GM18505 (cell line): ENCODE data around the gene CTTNBP2NL.
"Not testable (repeated sequence)": the region's sequence is repeated elsewhere in the genome, so short reads cannot be mapped to it uniquely, and the experiment has no call there.

Experiments
- ATAC-seq: cut with Tn5 transposase; IDR thresholded peaks from one replicate; pipeline ENCODE4 v1.9.1; 2021; ENCODE audit not compliant: unreplicated experiment
- POLR2A ChIP-seq: IDR thresholded peaks from 4 replicates; pipeline ENCODE4 v1.6.1; 2011; ENCODE audit warnings: borderline replicate concordance; ENCODE audit not compliant: insufficient read depth, insufficient read length; ENCODE audit errors: extremely low read depth

The CTTNBP2NL gene

DNA sequence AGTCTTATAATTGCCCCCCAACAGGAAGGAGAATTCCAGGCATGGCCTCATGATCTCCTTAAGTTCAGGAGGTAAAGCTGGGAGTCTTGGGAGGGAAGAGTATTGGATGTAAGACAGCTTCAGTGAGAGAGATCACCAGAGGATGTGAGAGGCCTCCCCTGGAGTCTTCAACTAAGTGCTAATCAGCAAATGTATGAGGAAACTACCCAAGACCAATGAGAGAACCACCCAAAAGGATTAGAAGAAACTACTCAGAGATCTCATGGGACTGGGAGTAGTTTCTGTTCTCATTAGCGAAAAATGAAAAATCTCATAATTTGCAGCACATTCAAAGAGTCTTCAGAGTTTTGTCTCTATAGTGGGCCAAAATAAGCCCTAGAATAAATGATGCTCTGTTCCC is 76.1 kb downstream of the CTTNBP2NL start:
- no peak for TF ChIP-seq POLR2A
- no peak for ATAC-seq

DNA sequence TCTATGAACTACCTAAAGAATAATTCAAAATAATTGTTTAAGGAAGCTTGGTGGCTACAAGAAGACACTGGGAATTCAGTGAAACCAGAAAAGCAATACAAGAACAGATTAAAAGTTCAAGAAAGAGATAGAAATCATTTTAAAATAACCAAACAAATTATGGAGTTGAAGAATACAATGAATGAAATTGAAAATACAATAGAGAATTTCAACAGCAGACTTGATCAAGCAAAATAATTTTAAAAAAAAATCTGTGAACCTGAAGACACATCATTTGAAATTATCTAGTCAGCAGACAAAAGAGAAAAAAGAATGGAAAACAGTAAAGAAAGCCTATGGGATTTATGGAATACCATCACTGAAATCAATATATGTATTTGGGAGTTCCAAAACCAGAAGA is 81.5 kb downstream of the CTTNBP2NL start:
- ATAC-seq: no peak
- TF ChIP-seq POLR2A: no peak

DNA sequence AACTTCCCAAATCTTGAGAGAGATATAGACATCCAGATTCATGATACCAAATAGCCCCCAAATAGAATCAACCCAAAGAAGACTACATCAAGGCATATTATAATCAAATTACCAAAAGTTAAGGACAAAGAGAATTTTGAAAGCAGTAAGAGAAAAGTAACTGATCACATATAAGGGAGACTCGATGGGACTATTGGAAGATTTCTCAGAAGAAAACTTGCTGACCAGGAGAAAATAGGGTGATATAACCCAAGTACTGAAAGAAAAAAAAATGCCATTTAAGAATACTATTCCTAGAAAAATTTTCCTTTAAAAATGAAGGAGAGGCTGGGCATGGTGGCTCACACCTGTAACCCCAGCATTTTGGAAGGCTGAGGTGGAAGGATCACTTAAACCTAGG is 82.3 kb downstream of the CTTNBP2NL start:
- no peak for ATAC-seq
- TF ChIP-seq POLR2A: no peak

DNA sequence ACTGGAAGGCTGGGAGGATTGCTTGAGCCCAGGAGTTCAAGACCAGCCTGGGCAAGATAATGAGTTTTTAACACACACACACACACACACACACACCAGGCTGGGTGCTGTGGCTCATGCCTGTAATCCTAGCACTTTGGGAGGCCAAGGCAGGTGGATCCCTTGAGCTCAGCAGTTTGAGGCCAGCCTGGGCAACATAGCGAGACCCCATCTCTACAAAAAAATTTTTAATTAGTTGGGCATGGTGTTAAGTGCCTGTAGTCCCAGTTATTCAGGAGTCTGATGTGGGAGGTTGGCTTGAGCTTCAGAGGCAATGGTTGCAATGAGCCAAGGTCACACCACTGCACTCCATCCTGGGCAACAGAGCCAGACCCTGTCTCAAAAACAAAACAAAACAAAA is 90.0 kb downstream of the CTTNBP2NL start:
- ATAC-seq: not testable (repeated sequence)

DNA sequence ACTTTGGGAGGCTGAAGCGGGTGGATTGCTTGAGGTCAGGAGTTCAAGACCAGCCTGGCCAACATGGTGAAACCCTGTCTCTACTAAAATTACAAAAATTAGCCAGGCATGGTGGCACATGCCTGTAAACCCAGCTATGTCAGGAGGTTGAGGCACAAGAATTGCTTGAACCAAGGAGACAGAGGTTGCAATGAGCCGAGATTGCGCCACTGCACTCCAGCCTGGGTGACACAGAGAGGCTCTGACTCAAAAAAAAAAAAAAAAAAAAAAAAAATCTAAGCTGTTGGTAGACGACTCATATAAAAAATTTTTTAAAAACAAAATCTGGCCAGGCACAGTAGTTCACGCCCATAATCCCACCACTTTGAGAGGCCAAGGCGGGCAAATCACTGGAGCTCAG is 91.7 kb downstream of the CTTNBP2NL start:
- ATAC-seq: not testable (repeated sequence)

DNA sequence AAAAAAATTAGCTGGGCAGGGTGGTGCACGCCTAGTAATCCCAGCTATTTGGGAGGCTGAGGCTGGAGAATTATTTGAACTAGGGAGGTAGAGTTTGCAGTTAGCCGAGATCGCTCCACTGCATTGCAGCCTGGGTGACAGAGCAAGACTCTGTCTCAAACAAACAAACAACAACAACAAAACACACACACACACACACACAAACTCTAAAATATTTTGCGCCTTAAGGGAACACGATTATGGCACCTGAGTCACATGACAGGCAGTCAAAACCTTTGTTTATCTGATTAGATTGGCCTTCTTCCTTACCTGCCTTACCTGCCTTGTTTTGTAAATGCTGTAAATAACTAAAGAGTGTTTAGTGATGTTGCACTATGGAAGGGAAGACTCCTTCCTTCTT is 92.1 kb downstream of the CTTNBP2NL start:
- no peak for TF ChIP-seq POLR2A
- no peak for ATAC-seq

DNA sequence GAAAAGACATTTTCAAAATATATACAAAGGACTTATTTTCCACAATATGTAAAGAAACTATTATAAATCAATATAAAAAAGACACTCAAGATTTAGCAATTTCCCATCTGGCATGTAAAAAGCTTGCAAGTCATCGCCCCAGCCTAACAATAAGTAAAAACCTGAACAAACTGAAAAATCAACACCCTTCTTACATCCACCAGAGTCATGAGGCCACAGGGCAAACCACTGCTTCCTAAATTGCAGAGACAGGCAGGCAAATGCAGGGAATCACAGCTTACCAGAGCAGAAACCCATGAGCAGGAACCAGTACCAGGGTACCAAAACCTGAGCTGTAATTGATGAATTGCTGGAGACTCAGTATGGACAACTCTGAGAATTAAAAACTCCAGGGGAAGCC is 96.1 kb downstream of the CTTNBP2NL start:
- no peak for ATAC-seq
- TF ChIP-seq POLR2A: no peak

DNA sequence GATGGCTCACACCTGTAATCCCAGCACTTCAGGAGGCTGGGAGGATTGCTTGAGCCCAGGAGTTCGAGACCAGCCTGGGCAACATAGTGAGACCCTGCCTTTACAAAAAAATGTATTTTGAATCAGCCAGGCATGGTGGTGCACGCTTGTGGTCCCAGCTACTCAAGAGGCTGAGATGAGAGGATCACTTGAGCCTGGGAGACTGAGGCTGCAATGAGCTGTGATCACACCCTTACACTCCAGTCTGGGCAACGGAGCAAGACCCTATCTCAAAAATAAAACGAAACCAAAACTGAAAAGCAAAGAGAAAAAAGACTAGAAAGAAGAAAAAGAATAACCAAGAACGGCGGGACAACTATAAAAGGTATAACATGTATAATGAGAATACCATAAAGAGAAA is 97.3 kb downstream of the CTTNBP2NL start:
- no peak for TF ChIP-seq POLR2A
- no peak for ATAC-seq

DNA sequence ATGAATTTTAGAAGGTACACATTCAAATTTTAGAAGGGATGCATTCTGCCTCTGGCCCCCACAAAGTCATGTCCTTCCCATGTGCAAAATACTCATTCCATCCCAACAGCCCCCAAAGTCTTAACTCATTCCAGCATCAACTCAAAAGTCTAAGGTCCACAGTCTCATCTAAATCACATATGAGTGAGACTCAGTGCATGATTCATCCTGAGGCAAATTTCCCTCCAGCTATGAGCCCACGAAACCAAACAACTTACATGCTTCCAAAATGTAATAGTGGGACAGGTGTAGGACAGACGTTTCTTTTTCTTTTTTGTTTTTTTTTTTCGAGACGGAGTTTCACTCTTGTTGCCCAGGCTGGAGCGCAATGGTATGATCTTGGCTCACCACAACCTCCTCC is 100.3 kb downstream of the CTTNBP2NL start:
- no peak for TF ChIP-seq POLR2A
- ATAC-seq: no peak

DNA sequence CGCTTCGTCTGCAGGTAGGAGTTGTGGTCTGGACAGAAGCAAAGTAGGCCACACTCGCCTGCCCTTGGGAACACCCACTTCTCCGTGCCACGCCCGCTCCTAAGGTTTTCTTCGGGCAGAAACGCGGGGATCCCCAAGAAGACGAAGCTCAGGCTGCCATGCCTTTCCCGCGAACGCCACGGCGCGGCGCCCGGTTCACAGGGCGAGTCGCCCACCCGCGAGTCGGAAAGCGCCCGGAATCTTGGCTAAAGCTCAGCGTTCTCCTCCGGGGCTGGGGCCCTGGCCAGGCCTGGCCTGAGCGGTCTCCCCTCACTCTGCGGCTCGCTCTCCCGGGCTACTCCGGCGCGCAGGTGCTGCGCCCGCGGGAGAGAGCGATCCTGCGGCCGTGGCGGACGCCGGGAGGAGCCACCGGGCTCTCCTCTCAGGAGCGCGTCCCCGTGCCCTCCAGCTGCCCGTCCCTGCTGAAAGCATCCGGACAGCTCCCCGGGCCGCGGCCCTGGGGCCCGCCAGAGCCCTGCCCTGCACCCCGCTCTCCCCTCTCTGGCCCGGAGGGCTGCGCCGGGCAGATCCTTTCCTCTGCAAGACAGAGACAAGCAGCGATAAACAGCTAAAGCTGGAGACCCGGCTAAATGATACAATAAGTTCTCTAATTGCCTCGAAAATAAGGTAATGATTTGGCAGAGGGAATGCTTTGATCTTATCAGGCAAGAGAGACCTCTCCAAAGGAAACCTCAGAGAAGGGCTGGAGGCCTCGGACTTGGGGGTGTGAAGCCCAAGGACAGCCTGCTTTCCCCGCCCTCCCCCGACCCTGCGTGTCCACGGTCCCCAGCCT is 106.0 kb downstream of the CTTNBP2NL start:
- TF ChIP-seq POLR2A: no peak
- ATAC-seq: no peak

DNA sequence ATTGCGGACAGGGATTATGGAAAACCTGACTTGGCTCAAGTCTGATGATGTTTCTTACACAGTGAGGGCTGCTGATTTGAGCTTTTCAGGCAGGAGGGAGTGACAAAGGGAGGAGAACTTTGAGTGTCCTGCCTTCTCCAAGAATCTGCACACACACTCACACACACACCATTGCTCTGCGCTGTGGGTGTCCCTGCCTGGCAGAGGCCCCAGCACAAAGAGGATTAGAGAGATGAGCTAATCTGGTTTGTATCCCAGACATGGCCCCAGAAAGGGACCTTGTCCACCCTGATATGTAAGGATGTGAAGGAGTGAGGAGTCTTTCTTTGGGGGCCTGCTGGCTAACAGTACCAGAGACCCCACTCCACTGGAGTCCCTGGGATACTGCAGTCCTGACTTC is 106.8 kb downstream of the CTTNBP2NL start:
- TF ChIP-seq POLR2A: no peak
- no peak for ATAC-seq

DNA sequence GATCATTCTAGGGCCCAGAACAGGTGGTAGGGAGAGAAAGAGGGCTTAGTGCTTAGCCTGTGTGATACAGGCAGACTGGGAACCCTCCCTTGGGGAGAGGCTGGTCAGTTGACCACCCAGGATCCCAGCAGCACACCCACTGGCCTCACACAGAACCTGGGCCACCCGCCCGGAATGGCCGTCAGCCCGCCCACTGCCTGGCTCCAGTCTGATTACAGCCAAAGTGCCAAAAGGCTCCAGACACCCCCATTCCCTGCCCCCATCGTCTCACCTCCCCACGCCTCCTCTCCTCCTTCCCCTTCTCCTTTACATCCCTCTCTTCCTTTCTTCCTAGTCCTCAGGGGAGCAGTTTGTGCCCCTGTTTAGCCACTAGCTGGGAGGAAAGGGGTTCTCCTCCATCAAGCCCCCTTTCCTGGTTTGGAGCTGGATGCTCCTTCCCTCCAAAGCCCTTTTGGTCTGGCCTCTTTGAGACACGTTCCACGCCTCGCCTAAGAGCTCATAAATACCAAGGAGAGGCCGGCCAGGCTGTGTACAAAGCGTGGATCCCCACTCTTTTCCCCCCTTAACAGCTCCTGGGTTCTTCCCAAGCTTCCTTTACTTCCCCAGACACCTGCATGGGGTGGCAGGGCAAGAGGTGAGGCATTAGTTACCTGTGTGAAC is 108.1 kb downstream of the CTTNBP2NL start:
- no peak for TF ChIP-seq POLR2A
- no peak for ATAC-seq

DNA sequence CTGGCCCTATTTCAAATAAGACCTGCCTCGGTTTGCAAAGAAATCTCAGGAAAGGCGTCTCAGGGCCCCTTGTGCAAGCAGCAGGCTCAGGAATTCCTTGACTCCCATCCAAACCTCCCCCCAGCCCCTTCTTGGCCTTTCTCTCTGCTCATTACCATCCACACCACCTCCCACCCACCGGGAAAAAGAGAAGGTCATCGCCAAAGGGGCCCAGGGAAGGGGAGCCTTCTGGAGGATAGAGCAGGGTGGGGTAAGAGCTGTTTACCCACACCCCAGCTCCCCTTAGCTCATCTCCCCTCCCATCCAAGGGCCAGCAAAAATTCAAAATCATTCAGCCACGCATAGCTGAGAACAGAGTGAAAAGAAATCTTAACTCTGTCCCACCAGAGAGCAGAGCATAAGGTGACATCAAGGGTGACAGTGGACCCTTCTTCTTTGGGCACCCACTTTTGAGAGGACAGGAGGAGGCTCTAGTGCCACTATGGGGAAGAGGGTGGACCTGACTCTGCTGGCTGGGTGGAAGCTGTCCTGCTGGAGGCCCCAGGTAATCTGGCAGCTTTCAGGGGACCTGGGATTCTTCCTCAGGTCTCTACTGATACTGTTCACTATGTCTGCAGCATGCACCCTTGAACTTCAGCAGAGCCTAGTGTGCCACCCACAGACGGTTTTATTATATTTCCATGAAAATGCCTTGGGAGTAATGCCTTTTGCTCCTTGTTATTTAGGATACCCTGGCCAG is 108.8 kb downstream of the CTTNBP2NL start:
- ATAC-seq: no peak
- TF ChIP-seq POLR2A: no peak

DNA sequence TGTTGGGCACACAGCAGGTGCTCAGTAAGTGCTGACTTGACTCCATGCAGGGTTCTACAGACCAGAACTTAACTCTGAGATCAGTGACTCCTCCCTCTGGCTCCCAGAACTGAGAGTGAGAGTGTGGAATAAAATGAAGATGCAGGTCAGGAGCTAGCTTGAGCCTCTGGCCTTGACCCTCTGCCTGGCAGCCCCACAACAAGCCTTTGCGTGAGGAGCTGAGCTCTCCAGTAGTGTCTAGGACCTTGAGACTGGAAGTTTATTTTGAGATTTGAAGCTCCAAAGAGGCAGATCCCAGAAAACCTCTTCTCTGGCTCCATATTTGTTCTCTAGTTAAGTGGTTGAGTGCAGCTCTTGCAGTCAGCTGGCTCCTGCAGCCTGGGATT is 109.4 kb downstream of the CTTNBP2NL start:
- ATAC-seq: no peak
- TF ChIP-seq POLR2A: no peak
